Kasumi-1 (cell line): Measurements from ENCODE around the gene PIP4K2C.
A peak's percentile ranks its signal among the peaks of the same experiment; 100 is the strongest.
"Not testable (repeated sequence)": the region's sequence is repeated elsewhere in the genome, so short reads cannot be mapped to it uniquely, and the experiment has no call there.

Experiments used
- DNase-seq, 2 experiments: peaks; one replicate each; lab custom pipeline; 2025; lab: John Stamatoyannopoulos, UW

The PIP4K2C gene

GRCh38 chr12:57560516-57560915 lies 30.5 kb upstream of the PIP4K2C start:
- DNase-seq, result no peak

GRCh38 chr12:57561117-57561516 lies 29.9 kb upstream of the PIP4K2C start:
- DNase-seq, result not testable (repeated sequence)

- no peak for DNase-seq
These were observed 27.6 kb upstream of the PIP4K2C start for GRCh38 chr12:57563358-57563757.

- DNase-seq, result no peak
These were observed 26.7 kb upstream of the PIP4K2C start for GRCh38 chr12:57564178-57564740.

- no peak for DNase-seq
These were observed 22.2 kb upstream of the PIP4K2C start for GRCh38 chr12:57568838-57569237.

GRCh38 chr12:57569858-57570257 lies 21.1 kb upstream of the PIP4K2C start:
- no peak for DNase-seq

GRCh38 chr12:57570438-57570837 lies 20.6 kb upstream of the PIP4K2C start:
- not testable (repeated sequence) for DNase-seq

GRCh38 chr12:57571926-57572762 lies 18.8 kb upstream of the PIP4K2C start:
- no peak for DNase-seq

- DNase-seq, result no peak
These were observed 16.2 kb upstream of the PIP4K2C start for GRCh38 chr12:57574795-57575194.

GRCh38 chr12:57575771-57576612 lies 15.0 kb upstream of the PIP4K2C start:
- no peak for DNase-seq

GRCh38 chr12:57576613-57577160 lies 14.3 kb upstream of the PIP4K2C start:
- no peak for DNase-seq

- DNase-seq, result no peak
These were observed 12.8 kb upstream of the PIP4K2C start for GRCh38 chr12:57577981-57578758.

- DNase-seq, result no peak
These were observed 12.0 kb upstream of the PIP4K2C start for GRCh38 chr12:57579011-57579410.

GRCh38 chr12:57579677-57580465 lies 11.1 kb upstream of the PIP4K2C start:
- no peak for DNase-seq

- DNase-seq, result no peak
These were observed 10.6 kb upstream of the PIP4K2C start for GRCh38 chr12:57580466-57580795.

- DNase-seq, result no peak
These were observed 9.2 kb upstream of the PIP4K2C start for GRCh38 chr12:57581802-57582201.

GRCh38 chr12:57582440-57582839 lies 8.6 kb upstream of the PIP4K2C start:
- DNase-seq, result no peak

- peak; percentile 86 to 88 for DNase-seq
These were observed 7.8 kb upstream of the PIP4K2C start for GRCh38 chr12:57583008-57583831.

- DNase-seq, result no peak
These were observed 6.9 kb upstream of the PIP4K2C start for GRCh38 chr12:57584050-57584449.

GRCh38 chr12:57584690-57585089 lies 6.3 kb upstream of the PIP4K2C start:
- DNase-seq, result peak in 1 of 2 experiments; percentile 4
